ENCODE measurements around the gene ATP9B.

DNA sequence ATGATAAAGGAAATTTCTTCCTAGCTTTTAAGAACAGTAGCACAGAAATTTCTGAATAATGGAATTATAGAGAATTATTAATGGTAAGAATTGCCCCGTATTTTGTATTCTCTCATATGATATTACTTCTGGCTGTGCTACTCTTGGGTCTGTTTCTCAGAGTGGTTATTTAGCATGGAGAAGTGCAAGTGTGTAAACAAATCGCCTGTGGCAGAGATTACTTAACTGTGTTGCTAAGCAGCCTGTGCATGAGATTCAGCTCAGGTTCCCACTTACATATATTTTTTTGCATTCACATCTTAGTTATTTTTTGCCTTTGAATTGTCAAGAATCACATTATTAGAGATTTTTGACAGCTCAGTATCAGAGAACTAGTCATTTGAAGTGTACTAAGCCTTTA, 246.4 kb downstream of the ATP9B start:
- TF ChIP-seq POLR2AphosphoS5 (IDR thresholded peaks at IDR 0.05; ENCODE audit: low read depth, low read length): no peak
- no peak for TF ChIP-seq TAF1 (IDR thresholded peaks at IDR 0.05; ENCODE audit: low read depth, low read length)
- TF ChIP-seq POLR2A (IDR thresholded peaks at IDR 0.05; ENCODE audit: low read depth, low read length): no peak
- TF ChIP-seq PAX5 (IDR thresholded peaks at IDR 0.05; ENCODE audit: insufficient read depth, low read length, severe bottlenecking): no peak

Data from GM12891 (cell line).